Osteoblast (primary cell): ENCODE results near the gene ARPC4. TPM values are rescaled to one million over a fixed set of nuclear protein-coding genes. Genes with fewer than 3 reads are reported as not detected.

Source experiments
- DNase-seq: peaks from one replicate; pipeline ENCODE4 v3.0.0; 2011; ENCODE audit warnings: low spot score, mixed read lengths; ENCODE audit not compliant: insufficient read length; ENCODE audit errors: missing footprints
- H2AFZ ChIP-seq: 2 replicates; pipeline ENCODE4 v1.6.0; 2011; ENCODE audit warnings: mild to moderate bottlenecking, low read length
- H3K27ac ChIP-seq: 2 replicates; pipeline ENCODE4 v1.5.1; 2011; ENCODE audit warnings: mild to moderate bottlenecking, low read depth, low read length, moderate library complexity
- H3K27me3 ChIP-seq: 2 replicates; pipeline ENCODE4 v1.6.0; 2012; ENCODE audit warnings: mild to moderate bottlenecking, control low read depth, inconsistent platforms, low read length, moderate library complexity; ENCODE audit not compliant: insufficient read depth
- H3K36me3 ChIP-seq: 2 replicates; pipeline ENCODE4 v1.5.1; 2011; ENCODE audit warnings: mild to moderate bottlenecking, low read length, control low read depth, moderate library complexity; ENCODE audit not compliant: insufficient read depth
- H3K4me1 ChIP-seq: 2 replicates; pipeline ENCODE4 v1.5.1; 2011; ENCODE audit warnings: mild to moderate bottlenecking, low read length, control low read depth, moderate library complexity; ENCODE audit not compliant: insufficient read depth
- H3K4me2 ChIP-seq: 2 replicates; pipeline ENCODE4 v1.6.0; 2011; ENCODE audit warnings: mild to moderate bottlenecking, low read length; ENCODE audit not compliant: insufficient read depth
- H3K4me3 ChIP-seq: fragments of 200-600 bp; sonication (generic); 3 replicates; pipeline ENCODE4 v1.5.1; 2012; ENCODE audit warnings: mild to moderate bottlenecking, low read length, inconsistent platforms; ENCODE audit not compliant: insufficient read depth
- H3K79me2 ChIP-seq: 2 replicates; pipeline ENCODE4 v1.6.0; 2012; ENCODE audit warnings: mild to moderate bottlenecking, low read length, control low read depth, inconsistent platforms; ENCODE audit not compliant: insufficient read depth
- H3K9me3 ChIP-seq: 2 replicates; pipeline ENCODE4 v1.5.1; 2011; ENCODE audit warnings: low read depth, low read length, control low read depth
- H4K20me1 ChIP-seq: 2 replicates; pipeline ENCODE4 v1.6.0; 2012; ENCODE audit warnings: mild to moderate bottlenecking, low read length, control low read depth; ENCODE audit not compliant: insufficient read depth
- CTCF ChIP-seq: IDR thresholded peaks from 2 replicates; pipeline ENCODE4 v1.5.1; 2011; ENCODE audit warnings: mild to moderate bottlenecking, low read depth, low read length, moderate library complexity; ENCODE audit errors: extremely low read depth
- total RNA-seq: library from RNA; depleted of rRNA; stranded (reverse); fragments of >200 nt; gene quantifications from 2 replicates; pipeline ENCODE4 v1.2.3, GENCODE V29; 2012

ARPC4 gene
- total RNA-seq, 1 donor = 222 TPM

GRCh38 chr3:9777694-9778021 is 15.2 kb upstream of the ARPC4 start:
- peak overlapping the region; percentile 35 for H3K27ac ChIP-seq
- peak overlapping the region; percentile 2 for H3K4me3 ChIP-seq
- no peaks in the 10 kb centered on the region for H3K9me3 ChIP-seq
- no peaks in the 10 kb centered on the region for H3K27me3 ChIP-seq
- H4K20me1 ChIP-seq = no peaks in the 10 kb centered on the region
- no peak for TF ChIP-seq CTCF
- H3K36me3 ChIP-seq = peaks cover 17% of the 10 kb centered on the region
- DNase-seq = no peak
- H2AFZ ChIP-seq = no peak overlapping the region
- peaks cover 23% of the 10 kb centered on the region for H3K4me1 ChIP-seq
- H3K79me2 ChIP-seq = no peaks in the 10 kb centered on the region
- peak overlapping the region; percentile 2 for H3K4me2 ChIP-seq

- Histone ChIP-seq H3K4me3 (no peak overlapping the region), H3K9me3 (no peaks in the 10 kb centered on the region), H3K27ac (peak overlapping the region; percentile 35), H3K4me2 (peak overlapping the region; percentile 2), H4K20me1 (no peaks in the 10 kb centered on the region), H3K79me2 (no peaks in the 10 kb centered on the region), H3K36me3 (peaks cover 17% of the 10 kb centered on the region), H2AFZ (no peak overlapping the region), H3K4me1 (peaks cover 23% of the 10 kb centered on the region), H3K27me3 (no peaks in the 10 kb centered on the region)
- peak; percentile 95 for DNase-seq
- TF ChIP-seq CTCF = no peak
Observed at GRCh38 chr3:9778143-9779074, 14.5 kb upstream of the ARPC4 start.

- H4K20me1 ChIP-seq = no peaks in the 10 kb centered on the region
- no peaks in the 10 kb centered on the region for H3K79me2 ChIP-seq
- H3K4me2 ChIP-seq = no peak overlapping the region
- peak overlapping the region; percentile 35 for H3K27ac ChIP-seq
- TF ChIP-seq CTCF = no peak
- H2AFZ ChIP-seq = no peak overlapping the region
- no peaks in the 10 kb centered on the region for H3K9me3 ChIP-seq
- no peak for DNase-seq
- no peaks in the 10 kb centered on the region for H3K27me3 ChIP-seq
- peaks cover 23% of the 10 kb centered on the region for H3K4me1 ChIP-seq
- H3K36me3 ChIP-seq = peaks cover 23% of the 10 kb centered on the region
- no peak overlapping the region for H3K4me3 ChIP-seq
Observed at GRCh38 chr3:9779075-9779593, 13.7 kb upstream of the ARPC4 start.

GRCh38 chr3:9779721-9780457 is 13.0 kb upstream of the ARPC4 start:
- Histone ChIP-seq H3K4me3 (no peak overlapping the region), H3K27ac (no peak overlapping the region), H3K27me3 (no peaks in the 10 kb centered on the region), H2AFZ (no peak overlapping the region), H3K36me3 (peaks cover 29% of the 10 kb centered on the region), H3K79me2 (no peaks in the 10 kb centered on the region), H3K9me3 (no peaks in the 10 kb centered on the region), H4K20me1 (no peaks in the 10 kb centered on the region), H3K4me1 (peaks cover 23% of the 10 kb centered on the region), H3K4me2 (no peak overlapping the region)
- no peak for TF ChIP-seq CTCF
- DNase-seq = peak; percentile 45
